Uterus (tissue), 4 donors: ENCODE results near the gene PFKFB4. TPM values are rescaled to one million over a fixed set of nuclear protein-coding genes. Genes with fewer than 3 reads are reported as not detected.

ENCODE experiments used
- DNase-seq, 2 donors: peaks; one replicate each; pipeline ENCODE4 v3.0.0-alpha.2; 2019 to 2020
- H3K27ac ChIP-seq, 2 donors: fragments of 200-600 bp; sonication (generic); 1 replicate in 1 of 2; 2 replicates in 1 of 2; pipeline ENCODE4 v1.5.1; 2016 to 2018
- H3K27me3 ChIP-seq, 2 donors: fragments of 200-600 bp; sonication (generic); one replicate each; pipeline ENCODE4 v1.5.1; 2018 to 2019; ENCODE audit warnings: control low read depth in 1 of 2
- H3K36me3 ChIP-seq, 2 donors: fragments of 200-600 bp; sonication (generic); one replicate each; pipeline ENCODE4 v1.5.1; 2019; ENCODE audit warnings: control low read depth in 1 of 2
- H3K4me1 ChIP-seq, 2 donors: fragments of 200-600 bp; sonication (generic); one replicate each; pipeline ENCODE4 v1.5.1; 2018 to 2019; ENCODE audit warnings: control low read depth in 1 of 2
- H3K4me3 ChIP-seq, 2 donors: fragments of 200-600 bp; sonication (generic); 1 replicate in 1 of 2; 2 replicates in 1 of 2; pipeline ENCODE4 v1.5.1; 2018 to 2019; ENCODE audit warnings: mild to moderate bottlenecking in 1 of 2
- H3K9me3 ChIP-seq, 2 donors: fragments of 200-600 bp; sonication (generic); one replicate each; pipeline ENCODE4 v1.5.1; 2019; ENCODE audit warnings: control low read depth in 1 of 2
- POLR2A ChIP-seq, 2 donors: fragments of 450-650 bp; IDR thresholded peaks; one replicate each; pipeline ENCODE4 v1.6.1; 2016; ENCODE audit warnings: antibody characterized with exemption in 2 of 2, mild to moderate bottlenecking in 1 of 2, moderate library complexity in 1 of 2
- intact Hi-C: fragments of 100-400 bp; cut with DNase I; formaldehyde crosslinking; loops from one replicate; pipeline ENCODE4 v1.15.1; 2023; ENCODE audit warnings: low total_unique reads
- total RNA-seq, 4 donors: library from RNA; depleted of rRNA in 3 of 4; stranded (reverse); fragments of >200 nt in 3 of 4; gene quantifications; one replicate each; pipeline versions ENCODE4 v1.1.0 to v1.2.4, GENCODE V29; 2014 to 2023
- TF ChIP-seq, protein P1 (sequence below), 4 experiments: fragments of 200-600 bp in 2 of 4; fragments of 450-650 bp in 2 of 4; sonication (generic) in 2 of 4; IDR thresholded peaks; one replicate each; pipeline ENCODE4 v1.5.1; 2016 to 2019; ENCODE audit warnings: antibody characterized with exemption in 4 of 4, mild to moderate bottlenecking in 2 of 4, moderate library complexity in 1 of 4
- donor health status: DM: yes; HTN: yes; CAD: no.

Gene PFKFB4
- total RNA-seq, 4 donors from 2014 or later: 3.2 to 11.5 (median 10.1) TPM

DNA sequence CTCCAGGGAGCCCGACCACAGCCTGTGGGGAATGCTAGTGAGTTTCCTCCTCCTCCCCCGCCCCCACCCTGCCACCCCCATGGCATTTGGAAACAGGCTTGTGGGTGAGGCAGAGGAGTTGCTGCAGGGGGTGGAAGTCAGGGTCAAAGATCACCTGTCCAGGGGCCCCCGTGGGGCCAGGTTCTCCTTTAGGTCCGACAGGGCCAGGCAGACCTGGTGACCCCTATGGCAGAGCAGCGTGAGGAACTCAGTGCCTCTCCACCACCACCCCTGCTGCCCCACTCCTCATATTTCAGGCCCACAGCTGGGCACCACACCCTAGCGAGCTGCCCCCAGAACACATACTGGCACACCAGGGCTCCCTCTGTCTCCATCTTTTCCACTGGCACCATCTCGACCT lies 15.9 kb upstream of the PFKFB4 start:
- no peaks in the 10 kb centered on the region for H3K4me1 ChIP-seq
- no peaks in the 10 kb centered on the region for H3K36me3 ChIP-seq
- no peaks in the 10 kb centered on the region for H3K9me3 ChIP-seq
- H3K4me3 ChIP-seq: no peak overlapping the region
- no peak overlapping the region for H3K27ac ChIP-seq
- TF ChIP-seq, protein P1, sequence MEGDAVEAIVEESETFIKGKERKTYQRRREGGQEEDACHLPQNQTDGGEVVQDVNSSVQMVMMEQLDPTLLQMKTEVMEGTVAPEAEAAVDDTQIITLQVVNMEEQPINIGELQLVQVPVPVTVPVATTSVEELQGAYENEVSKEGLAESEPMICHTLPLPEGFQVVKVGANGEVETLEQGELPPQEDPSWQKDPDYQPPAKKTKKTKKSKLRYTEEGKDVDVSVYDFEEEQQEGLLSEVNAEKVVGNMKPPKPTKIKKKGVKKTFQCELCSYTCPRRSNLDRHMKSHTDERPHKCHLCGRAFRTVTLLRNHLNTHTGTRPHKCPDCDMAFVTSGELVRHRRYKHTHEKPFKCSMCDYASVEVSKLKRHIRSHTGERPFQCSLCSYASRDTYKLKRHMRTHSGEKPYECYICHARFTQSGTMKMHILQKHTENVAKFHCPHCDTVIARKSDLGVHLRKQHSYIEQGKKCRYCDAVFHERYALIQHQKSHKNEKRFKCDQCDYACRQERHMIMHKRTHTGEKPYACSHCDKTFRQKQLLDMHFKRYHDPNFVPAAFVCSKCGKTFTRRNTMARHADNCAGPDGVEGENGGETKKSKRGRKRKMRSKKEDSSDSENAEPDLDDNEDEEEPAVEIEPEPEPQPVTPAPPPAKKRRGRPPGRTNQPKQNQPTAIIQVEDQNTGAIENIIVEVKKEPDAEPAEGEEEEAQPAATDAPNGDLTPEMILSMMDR (IDR thresholded peaks at IDR 0.05): no peak
- no peak for TF ChIP-seq POLR2A (IDR thresholded peaks at IDR 0.05)
- DNase-seq: no peak
- intact Hi-C loops: no loop called here
- H3K27me3 ChIP-seq: no peaks in the 10 kb centered on the region

DNA sequence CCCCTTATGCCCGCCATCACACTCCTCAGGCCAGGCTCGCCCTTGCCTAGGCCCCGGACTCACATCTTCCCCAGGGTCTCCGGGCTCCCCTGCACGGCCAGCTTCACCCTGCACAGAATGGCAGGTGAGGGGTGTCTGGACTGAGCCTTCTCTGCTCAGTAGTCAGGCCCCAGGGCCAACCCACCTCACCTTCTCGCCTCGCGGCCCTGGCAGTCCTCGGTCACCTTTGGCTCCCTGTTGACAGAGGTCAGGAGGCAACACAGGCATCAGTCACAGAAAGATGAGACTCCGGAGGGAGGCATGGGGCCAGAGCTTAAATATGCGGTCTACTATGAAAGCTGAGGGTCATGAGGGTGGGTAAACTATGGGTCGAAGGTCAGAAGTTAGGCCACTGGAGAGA lies 15.3 kb upstream of the PFKFB4 start:
- DNase-seq: no peak
- no peak for TF ChIP-seq POLR2A (IDR thresholded peaks at IDR 0.05)
- TF ChIP-seq, protein P1 (IDR thresholded peaks at IDR 0.05): no peak
- H3K4me1 ChIP-seq: no peaks in the 10 kb centered on the region

DNA sequence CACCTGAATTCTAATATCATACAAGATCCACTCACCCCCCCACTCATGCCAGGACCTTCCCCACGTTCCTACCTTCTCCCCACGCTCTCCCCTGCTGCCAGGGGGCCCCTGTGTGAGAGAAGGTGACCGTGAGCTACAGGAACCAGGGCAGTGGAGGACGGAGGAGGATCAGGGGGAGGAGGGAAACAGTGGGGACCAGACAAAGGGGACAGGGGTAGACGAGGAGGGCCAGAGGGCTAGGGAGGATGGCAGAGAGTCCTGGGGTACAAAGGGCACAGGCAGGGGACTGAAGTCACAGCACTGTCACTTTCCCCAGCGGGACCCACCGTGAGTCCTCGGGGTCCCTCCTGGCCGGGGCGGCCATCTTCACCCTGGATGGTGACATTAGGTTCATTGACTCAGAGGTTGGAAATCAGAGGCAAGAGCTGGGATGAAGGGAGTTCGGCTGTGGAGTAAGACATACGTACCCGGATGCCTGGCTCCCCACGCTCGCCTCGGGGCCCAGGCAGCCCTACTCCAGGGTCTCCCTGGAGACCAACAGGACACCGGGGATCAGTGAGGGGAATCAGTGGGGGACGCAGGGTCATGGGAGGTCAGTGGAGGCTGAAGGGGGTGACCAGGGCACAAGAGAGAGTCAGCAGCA lies 13.3 kb upstream of the PFKFB4 start:
- intact Hi-C loops: no loop called here

More for the DNA sequence above, 15.3 kb upstream of the PFKFB4 start:
- Histone ChIP-seq H3K27me3 (no peaks in the 10 kb centered on the region), H3K36me3 (no peaks in the 10 kb centered on the region), H3K4me3 (no peak overlapping the region), H3K27ac (no peak overlapping the region), H3K9me3 (no peaks in the 10 kb centered on the region)
- intact Hi-C loops: no loop called here

DNA sequence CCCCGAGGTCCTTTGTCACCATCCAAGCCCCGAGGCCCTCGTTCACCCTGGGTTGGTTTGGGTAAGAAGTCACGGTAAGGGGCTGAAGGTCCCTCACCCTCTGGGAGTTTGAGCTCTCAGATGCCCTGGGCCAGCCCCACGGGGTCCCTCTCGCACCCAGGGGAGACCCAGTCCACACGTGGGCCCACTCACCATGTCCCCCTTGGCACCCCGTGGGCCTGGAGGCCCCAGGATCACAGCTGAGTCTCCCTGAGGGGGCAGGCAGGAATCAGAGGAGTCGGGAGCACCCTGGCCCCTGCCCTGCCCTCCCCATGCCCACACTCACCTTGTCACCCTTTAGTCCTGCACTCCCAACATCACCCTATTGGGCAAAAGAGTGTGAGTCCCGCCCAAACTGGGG lies 12.8 kb upstream of the PFKFB4 start:
- Histone ChIP-seq H3K27ac (no peak overlapping the region), H3K4me1 (no peaks in the 10 kb centered on the region), H3K4me3 (no peak overlapping the region), H3K27me3 (no peaks in the 10 kb centered on the region), H3K36me3 (no peaks in the 10 kb centered on the region), H3K9me3 (no peaks in the 10 kb centered on the region)
- TF ChIP-seq POLR2A (IDR thresholded peaks at IDR 0.05): no peak
- TF ChIP-seq, protein P1 (IDR thresholded peaks at IDR 0.05): no peak
- intact Hi-C loops: no loop called here
- DNase-seq: no peak

More for the DNA sequence above, 13.3 kb upstream of the PFKFB4 start:
- Histone ChIP-seq H3K9me3 (no peaks in the 10 kb centered on the region), H3K36me3 (no peaks in the 10 kb centered on the region), H3K4me3 (no peak overlapping the region), H3K4me1 (no peaks in the 10 kb centered on the region), H3K27me3 (no peaks in the 10 kb centered on the region), H3K27ac (no peak overlapping the region)
- no peak for TF ChIP-seq POLR2A (IDR thresholded peaks at IDR 0.05)
- no peak for DNase-seq

DNA sequence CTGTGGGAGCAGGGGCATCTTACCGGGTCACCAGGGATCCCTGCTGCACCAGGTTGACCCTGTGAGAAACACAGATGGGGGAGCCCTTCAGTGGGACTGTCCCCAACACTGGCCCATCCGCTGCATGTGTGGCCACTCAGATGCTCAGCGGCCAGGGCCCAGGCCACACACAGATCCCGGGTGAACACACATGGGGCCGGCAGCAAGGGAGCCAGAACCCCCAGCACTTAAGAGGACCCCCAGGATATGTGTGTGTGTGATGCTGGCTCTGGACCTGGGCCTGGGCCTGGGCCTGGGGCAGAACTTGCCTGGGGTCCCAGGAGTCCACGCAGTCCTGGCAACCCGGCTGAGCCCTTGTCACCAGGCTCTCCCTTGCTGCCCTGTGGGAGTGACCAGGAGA lies 11.9 kb upstream of the PFKFB4 start:
- H3K27ac ChIP-seq: no peak overlapping the region
- no peak overlapping the region for H3K4me3 ChIP-seq
- no peaks in the 10 kb centered on the region for H3K27me3 ChIP-seq
- TF ChIP-seq POLR2A (IDR thresholded peaks at IDR 0.05): no peak
- TF ChIP-seq, protein P1 (IDR thresholded peaks at IDR 0.05): no peak
- H3K9me3 ChIP-seq: no peaks in the 10 kb centered on the region
- no peaks in the 10 kb centered on the region for H3K4me1 ChIP-seq
- no peaks in the 10 kb centered on the region for H3K36me3 ChIP-seq
- intact Hi-C loops: no loop called here
- DNase-seq: no peak

DNA sequence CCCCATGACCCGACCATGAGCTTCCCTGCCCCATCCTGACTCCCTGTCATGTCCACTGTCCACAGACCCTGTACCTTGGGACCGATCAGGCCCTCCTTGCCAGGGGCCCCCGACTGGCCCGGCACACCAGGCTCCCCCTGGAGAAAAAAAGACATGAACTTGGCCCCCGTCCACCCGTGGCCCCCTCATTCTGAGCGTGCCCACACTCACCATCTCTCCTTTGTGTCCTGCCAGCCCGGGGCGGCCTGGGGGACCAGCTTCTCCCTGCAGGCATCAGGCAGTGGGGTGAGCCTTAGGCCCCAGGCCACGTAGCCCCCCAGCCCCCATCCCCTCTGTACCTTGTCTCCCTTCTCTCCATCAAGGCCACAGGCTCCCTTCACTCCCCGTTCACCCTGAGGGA lies 10.9 kb upstream of the PFKFB4 start:
- intact Hi-C loops: no loop called here
- Histone ChIP-seq H3K27ac (no peak overlapping the region), H3K27me3 (no peaks in the 10 kb centered on the region), H3K4me1 (no peaks in the 10 kb centered on the region), H3K4me3 (no peak overlapping the region), H3K36me3 (no peaks in the 10 kb centered on the region), H3K9me3 (no peaks in the 10 kb centered on the region)
- TF ChIP-seq, protein P1 (IDR thresholded peaks at IDR 0.05): no peak
- no peak for TF ChIP-seq POLR2A (IDR thresholded peaks at IDR 0.05)
- DNase-seq: no peak
